Endodermal cell (in vitro differentiated cells): Measurements from ENCODE around the gene RBL1. TPM values are rescaled to one million over a fixed set of nuclear protein-coding genes. Genes with fewer than 3 reads are reported as not detected.

Experiments used
- DNase-seq: peaks from one replicate; pipeline ENCODE4 v3.0.0-alpha.2; 2017
- H3K27ac ChIP-seq: 2 replicates; pipeline ENCODE4 v1.5.1; 2013; ENCODE audit warnings: mild to moderate bottlenecking, low read depth, low read length, moderate library complexity
- H3K27me3 ChIP-seq: 2 replicates; pipeline ENCODE4 v1.6.1; 2013; ENCODE audit warnings: mild to moderate bottlenecking, low read length, moderate library complexity; ENCODE audit not compliant: insufficient read depth, control insufficient read depth, poor library complexity, severe bottlenecking
- H3K36me3 ChIP-seq: 2 replicates; pipeline ENCODE4 v1.7.0; 2013; ENCODE audit warnings: mild to moderate bottlenecking, low read length, moderate library complexity; ENCODE audit not compliant: control insufficient read depth, insufficient read depth
- H3K4me1 ChIP-seq: one replicate; pipeline ENCODE4 v1.7.0; 2013; ENCODE audit warnings: low read length; ENCODE audit not compliant: control insufficient read depth, insufficient read depth
- H3K4me3 ChIP-seq: 2 replicates; pipeline ENCODE4 v1.5.1; 2013; ENCODE audit warnings: mild to moderate bottlenecking, low read length, moderate library complexity
- H3K9ac ChIP-seq: 2 replicates; pipeline ENCODE4 v1.6.1; 2013; ENCODE audit warnings: mild to moderate bottlenecking, low read length, moderate library complexity; ENCODE audit not compliant: poor library complexity, severe bottlenecking; ENCODE audit errors: extremely low read depth
- H3K9me3 ChIP-seq: 2 replicates; pipeline ENCODE4 v1.6.1; 2013; ENCODE audit warnings: mild to moderate bottlenecking, low read length, moderate library complexity; ENCODE audit not compliant: control insufficient read depth
- H3K27ac Mint-ChIP-seq: 2 replicates; pipeline ENCODE4 v1.8.0; 2020; ENCODE audit warnings: mixed read lengths
- H3K27me3 Mint-ChIP-seq: 2 replicates; pipeline ENCODE4 v1.8.0; 2021; ENCODE audit warnings: mild to moderate bottlenecking, mixed read lengths; ENCODE audit not compliant: insufficient read depth
- H3K36me3 Mint-ChIP-seq: 2 replicates; pipeline ENCODE4 v1.8.0; 2020; ENCODE audit warnings: low read depth, mixed read lengths
- H3K4me1 Mint-ChIP-seq: 2 replicates; pipeline ENCODE4 v1.8.0; 2020; ENCODE audit warnings: mixed read lengths
- H3K4me3 Mint-ChIP-seq: 2 replicates; pipeline ENCODE4 v1.8.0; 2020; ENCODE audit warnings: mild to moderate bottlenecking, moderate library complexity, mixed read lengths
- H3K9me3 Mint-ChIP-seq: 2 replicates; pipeline ENCODE4 v1.8.0; 2020; ENCODE audit warnings: mild to moderate bottlenecking, mixed read lengths
- CTCF ChIP-seq: fragments of 200-600 bp; sonication (generic); conservative IDR thresholded peaks from 2 replicates; pipeline ENCODE4 v1.5.0; 2021; ENCODE audit warnings: antibody characterized with exemption, mild to moderate bottlenecking
- WGBS, 2 experiments: methylation state at CpG; one replicate each; pipeline versions ENCODE4 v1.1.5 to v1.1.7; 2013; ENCODE audit warnings: missing lambda C conversion rate in 2 of 2, mixed read lengths in 1 of 2; ENCODE audit not compliant: insufficient coverage in 1 of 2, insufficient read length in 1 of 2; 5-methylcytosine and 5-hydroxymethylcytosine counted together
- total RNA-seq, 2 donors: library from RNA; stranded (reverse); fragmentation: NEBNext Ultra II Directional in 1 of 2; extraction: Animal tissue kit (Norgen Biotek cat#: 25700) in 1 of 2; gene quantifications; 2 replicates in 1 of 2; 3 replicates in 1 of 2; pipeline ENCODE4 v1.2.1, GENCODE V29; 2021

Gene RBL1
- total RNA-seq, 2 donors from 2014 or later = 11.4 to 16.7 TPM

GRCh38 chr20:36957875-36958667, 137.7 kb downstream of the RBL1 start:
- WGBS, 2 experiments = 89 to 93% methylated on average over 9 to 10 of the region's 10 CpGs

GRCh38 chr20:36956674-36957073, 139.1 kb downstream of the RBL1 start:
- peaks cover 10% of the 10 kb centered on the region for H3K9me3 ChIP-seq
- Mint-ChIP-seq H3K9me3 (peaks cover 16% of the 10 kb centered on the region), H3K4me3 (no peak overlapping the region), H3K27ac (no peak overlapping the region), H3K36me3 (no peaks in the 10 kb centered on the region), H3K4me1 (no peaks in the 10 kb centered on the region), H3K27me3 (peaks cover under 1% of the 10 kb centered on the region)
- no peaks in the 10 kb centered on the region for H3K36me3 ChIP-seq
- H3K4me3 ChIP-seq = no peak overlapping the region
- no peak overlapping the region for H3K9ac ChIP-seq
- TF ChIP-seq CTCF = no peak
- WGBS, 2 experiments = no CpG with 5 or more reads among the region's 2 CpGs
- no peaks in the 10 kb centered on the region for H3K27me3 ChIP-seq
- no peak overlapping the region for H3K27ac ChIP-seq
- H3K4me1 ChIP-seq = no peaks in the 10 kb centered on the region
- no peak for DNase-seq

More at GRCh38 chr20:36957875-36958667, 137.7 kb downstream of the RBL1 start:
- Mint-ChIP-seq H3K27ac (no peak overlapping the region), H3K27me3 (no peaks in the 10 kb centered on the region), H3K9me3 (peaks cover 30% of the 10 kb centered on the region), H3K4me1 (no peaks in the 10 kb centered on the region), H3K36me3 (peaks cover 5% of the 10 kb centered on the region), H3K4me3 (no peak overlapping the region)
- no peaks in the 10 kb centered on the region for H3K27me3 ChIP-seq
- H3K4me1 ChIP-seq = no peaks in the 10 kb centered on the region
- no peak overlapping the region for H3K9ac ChIP-seq
- H3K36me3 ChIP-seq = no peaks in the 10 kb centered on the region
- no peak for TF ChIP-seq CTCF
- no peak overlapping the region for H3K27ac ChIP-seq
- H3K4me3 ChIP-seq = no peak overlapping the region
- no peak for DNase-seq
- peaks cover 24% of the 10 kb centered on the region for H3K9me3 ChIP-seq

GRCh38 chr20:36956016-36956415, 139.8 kb downstream of the RBL1 start:
- Histone ChIP-seq H3K27me3 (peaks cover 5% of the 10 kb centered on the region), H3K27ac (no peak overlapping the region), H3K9me3 (peaks cover 3% of the 10 kb centered on the region), H3K4me1 (no peaks in the 10 kb centered on the region), H3K36me3 (no peaks in the 10 kb centered on the region), H3K9ac (no peak overlapping the region), H3K4me3 (no peak overlapping the region)
- H3K4me1 Mint-ChIP-seq = no peaks in the 10 kb centered on the region
- H3K27ac Mint-ChIP-seq = no peak overlapping the region
- 65% methylated on average over 3 of the region's 3 CpGs; no CpG with 5 or more reads in 1 of the 2 experiments for WGBS, 2 experiments
- no peak for DNase-seq
- no peak overlapping the region for H3K4me3 Mint-ChIP-seq
- peaks cover 11% of the 10 kb centered on the region for H3K9me3 Mint-ChIP-seq
- peaks cover 7% of the 10 kb centered on the region for H3K27me3 Mint-ChIP-seq
- H3K36me3 Mint-ChIP-seq = no peaks in the 10 kb centered on the region
- no peak for TF ChIP-seq CTCF
